NCI-H2081 (cell line): ENCODE measurements around the gene TNFAIP8L1.
"Not testable (repeated sequence)": the region's sequence is repeated elsewhere in the genome, so short reads cannot be mapped to it uniquely, and the experiment has no call there.

Experiments used
- DNase-seq, 2 experiments: peaks; one replicate each; lab custom pipeline; 2025; lab: John Stamatoyannopoulos, UW

The TNFAIP8L1 gene

DNA sequence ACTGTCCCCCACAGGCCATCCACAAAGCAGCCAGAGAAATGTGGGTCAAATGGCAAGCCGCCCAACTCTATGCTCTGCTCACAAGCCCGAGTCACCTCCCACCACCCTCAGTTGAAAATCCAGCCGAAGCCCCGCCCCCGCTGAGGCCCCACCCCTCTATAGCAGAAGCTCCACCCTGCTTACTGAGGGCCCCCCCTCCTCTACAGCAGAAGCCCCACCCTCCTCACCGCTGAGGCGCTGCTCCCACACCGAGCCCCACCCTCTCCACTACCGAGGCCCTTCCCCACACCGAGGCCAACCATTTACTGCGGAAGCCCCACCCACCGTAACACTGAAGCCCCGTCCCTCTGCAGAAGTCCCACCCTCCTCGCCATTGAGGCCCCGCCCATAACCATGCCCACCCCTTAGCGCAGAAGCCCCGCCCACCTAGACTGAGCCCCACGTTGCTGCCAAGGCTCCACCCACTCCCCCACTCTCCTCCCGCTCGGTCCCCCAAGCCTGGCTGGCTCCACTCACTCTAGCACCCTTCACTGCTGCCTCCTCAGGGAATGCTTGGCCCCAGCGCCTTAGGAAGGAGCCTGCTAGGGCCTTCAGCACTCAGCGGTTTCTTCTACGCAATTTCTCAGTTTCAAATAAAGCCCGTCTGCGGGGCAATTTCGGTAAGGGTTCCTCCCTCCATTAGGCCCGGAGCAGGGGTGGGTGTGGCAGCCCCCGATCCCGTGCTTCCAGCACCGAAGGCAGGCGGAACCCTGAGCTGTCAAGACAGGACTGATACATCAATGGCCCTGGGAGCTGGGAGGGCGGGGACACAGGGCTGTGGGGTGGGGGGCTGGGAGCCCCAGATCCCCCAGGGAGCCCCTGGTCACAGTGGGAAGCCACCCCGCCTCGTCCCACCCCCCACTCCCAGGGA, 39.8 kb downstream of the TNFAIP8L1 start:
- no peak for DNase-seq

DNA sequence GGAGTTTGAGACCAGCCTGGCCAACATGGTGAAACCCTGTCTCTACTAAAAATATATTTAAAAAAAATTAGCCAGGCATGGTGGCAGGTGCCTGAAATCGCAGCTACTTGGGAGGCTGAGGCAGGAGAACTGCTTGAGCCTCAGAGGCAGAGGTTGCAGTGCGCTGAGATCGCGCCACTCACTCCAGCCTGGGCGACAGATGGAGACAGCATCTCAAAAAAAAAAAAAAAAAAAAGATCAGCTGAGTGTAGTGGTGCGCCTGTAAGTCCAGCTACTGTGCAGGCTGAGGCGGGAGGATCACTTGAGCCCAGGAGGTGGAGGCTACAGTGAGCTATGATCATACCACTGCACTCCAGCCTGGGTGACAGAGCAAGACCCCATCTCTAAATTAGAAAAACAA, 40.7 kb downstream of the TNFAIP8L1 start:
- not testable (repeated sequence) for DNase-seq

DNA sequence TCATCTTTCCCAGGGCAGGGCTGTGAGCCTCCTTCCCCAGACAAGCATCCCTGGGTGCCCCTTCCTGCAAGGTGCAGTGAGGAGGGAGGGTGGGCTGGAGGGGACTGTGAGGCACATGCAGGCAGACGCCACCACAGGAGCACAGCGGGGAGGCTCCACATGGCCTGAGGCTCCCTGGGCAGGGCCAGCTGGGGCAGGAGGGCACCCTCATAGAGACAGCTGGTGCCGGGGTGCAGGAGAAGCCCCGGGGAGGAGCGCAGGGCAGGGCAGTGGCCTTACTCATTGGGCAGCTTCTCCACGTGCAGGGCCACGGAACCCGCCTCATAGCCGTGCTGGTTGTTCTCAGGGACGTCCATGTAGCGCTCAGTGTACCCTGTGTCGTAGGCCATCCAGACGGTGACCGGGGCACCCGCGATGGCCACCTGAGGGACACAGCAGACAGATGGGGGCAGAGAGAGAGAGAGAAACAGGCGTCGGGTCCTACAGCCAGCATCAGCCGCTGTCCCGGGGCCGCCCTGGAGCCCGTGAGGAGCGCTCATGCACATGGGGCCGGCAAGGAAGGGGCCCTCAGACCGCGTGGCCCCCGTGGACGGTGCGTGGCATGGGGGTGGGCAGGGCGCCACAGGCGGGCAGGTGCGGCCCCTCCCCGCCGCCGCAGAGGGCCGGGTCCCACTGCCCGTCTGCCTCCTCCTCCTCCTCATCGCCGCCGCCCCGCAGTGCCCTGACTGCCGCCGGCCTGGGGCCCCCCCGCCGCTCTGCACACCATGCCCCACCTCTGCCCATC, 43.3 kb downstream of the TNFAIP8L1 start:
- DNase-seq: no peak

DNA sequence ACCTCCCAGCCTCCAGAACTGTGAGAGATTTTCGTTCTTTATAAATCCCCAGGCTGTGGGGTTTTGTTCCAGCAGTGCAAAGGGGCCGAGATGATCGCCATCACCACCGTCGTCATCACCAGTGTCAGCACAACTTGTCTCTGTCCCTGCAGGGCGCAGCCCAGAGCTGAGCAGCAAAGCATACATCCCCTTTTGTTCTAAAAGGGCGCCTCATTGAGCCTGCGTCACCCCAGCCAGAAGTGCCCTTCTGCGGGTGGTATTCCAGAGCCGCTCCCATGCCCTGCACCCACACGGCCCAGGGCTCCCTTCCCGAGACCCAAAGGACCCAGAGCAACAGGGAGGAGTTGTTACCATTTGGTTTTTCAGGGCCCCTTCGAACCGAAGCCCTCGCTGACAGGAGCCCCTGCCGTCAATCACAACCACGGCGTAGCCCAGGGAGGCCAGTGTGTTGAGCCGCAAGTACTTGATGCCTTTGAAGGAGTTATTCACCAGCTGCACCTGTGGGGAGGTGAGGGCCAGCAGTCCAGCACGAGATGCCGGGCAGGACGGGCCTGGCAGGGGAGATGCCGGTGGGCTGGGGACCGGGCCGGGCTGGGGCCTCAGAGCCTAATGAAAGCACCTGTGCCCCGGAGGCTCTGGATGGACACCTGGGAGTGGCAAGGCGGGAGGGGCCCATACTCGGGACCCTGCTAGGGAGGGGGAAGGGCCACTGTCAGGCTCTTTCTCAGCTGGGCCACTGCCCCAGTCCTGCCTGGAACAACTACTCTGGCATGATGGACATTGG, 45.2 kb downstream of the TNFAIP8L1 start:
- DNase-seq: no peak

DNA sequence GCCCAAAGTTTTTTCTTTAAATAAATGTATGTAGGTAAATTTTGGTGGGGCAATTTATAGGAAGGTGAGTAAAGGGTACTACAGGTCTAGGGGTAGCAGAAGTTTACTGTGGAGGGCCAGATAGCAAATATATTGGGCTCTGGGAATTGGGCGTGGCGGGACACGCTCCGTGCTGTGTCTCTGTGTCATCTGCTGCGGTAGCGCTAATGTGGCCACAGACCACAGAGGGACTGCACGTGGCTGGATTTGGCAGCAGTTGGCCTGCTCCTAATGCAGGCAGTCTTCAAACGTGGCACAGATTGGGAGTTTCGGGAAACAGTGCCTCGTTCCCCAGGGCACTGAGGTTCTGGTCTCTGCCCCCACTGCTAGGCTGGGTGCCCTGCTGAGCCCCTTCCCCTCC, 47.4 kb downstream of the TNFAIP8L1 start:
- no peak for DNase-seq

DNA sequence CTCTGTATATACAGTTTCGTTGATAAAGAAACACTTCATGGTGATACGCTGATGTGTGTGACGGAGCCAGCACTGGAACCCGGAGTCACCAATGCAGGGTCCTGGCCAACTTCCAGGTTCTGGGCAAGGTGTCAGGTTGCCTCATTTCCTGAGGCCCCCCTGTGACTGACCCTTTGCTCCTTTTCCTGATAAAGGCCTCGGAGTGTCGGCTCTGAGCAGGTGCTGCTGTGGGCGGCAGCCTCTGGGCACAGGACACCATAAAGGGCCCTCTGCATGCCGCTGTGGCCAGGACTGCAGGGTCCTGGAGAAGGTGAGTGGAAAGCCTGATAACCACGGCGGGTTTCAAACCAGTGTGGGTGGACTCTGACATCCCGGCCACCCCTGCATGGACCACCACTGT, 48.1 kb downstream of the TNFAIP8L1 start:
- DNase-seq: peak in 1 of 2 experiments; percentile 13

DNA sequence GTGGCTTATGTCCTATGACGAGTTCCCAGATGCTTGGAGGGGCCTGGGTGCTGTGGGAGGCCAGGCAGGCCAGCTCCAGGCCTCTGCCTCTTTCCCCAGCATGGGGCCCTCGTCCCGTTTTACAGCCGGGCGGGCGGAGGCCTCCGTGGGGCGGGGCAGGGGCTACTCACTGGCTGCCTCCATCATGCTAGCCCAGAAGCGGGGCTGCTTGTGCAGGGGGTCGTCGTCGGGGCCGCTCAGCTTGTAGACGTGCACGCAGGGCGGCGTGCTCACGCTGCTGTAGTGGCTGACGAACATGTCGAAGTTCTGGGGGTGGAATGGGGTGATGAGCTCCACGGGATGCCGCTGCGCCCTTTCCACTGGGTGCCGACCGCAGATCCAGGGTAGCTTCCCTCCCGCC, 49.3 kb downstream of the TNFAIP8L1 start:
- DNase-seq: no peak

DNA sequence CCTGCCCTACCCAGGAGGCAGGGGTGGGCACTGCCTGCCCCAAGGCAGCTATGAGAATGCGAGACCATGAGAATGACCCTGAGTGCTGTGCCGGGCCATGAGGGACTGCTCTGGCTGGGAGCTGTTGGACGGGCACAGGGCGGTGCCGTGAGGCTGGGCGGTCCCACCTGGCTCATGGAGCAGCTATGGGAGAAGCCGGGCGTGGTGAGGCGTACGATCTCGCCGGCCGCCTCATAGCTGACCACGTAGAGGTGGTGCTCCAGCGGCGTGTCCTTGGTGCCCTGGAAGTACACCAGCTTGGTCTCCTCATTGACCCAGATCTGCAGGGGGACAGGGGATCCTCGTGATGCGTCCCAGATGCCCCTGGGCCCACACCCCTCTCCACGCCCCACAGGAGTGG, 50.1 kb downstream of the TNFAIP8L1 start:
- no peak for DNase-seq

DNA sequence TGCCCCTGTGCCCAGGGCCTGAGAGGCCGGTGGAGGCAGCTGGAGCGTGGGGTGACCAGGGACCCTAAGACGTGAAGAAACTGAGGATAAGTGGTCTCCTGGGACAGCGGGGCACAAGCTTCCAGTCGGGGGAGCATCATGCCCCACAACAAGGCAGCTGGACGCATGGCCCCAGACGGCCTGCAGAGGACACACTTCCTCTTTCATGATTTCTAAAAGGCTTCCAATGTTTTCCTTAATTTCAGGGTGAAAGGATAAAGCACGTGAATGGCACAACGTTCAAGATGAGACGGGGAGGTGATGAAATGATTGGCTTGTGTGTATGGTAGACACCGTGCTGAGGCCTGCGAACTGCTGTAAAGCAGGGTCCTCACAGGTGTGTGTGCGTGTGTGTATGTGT, 51.0 kb downstream of the TNFAIP8L1 start:
- no peak for DNase-seq

DNA sequence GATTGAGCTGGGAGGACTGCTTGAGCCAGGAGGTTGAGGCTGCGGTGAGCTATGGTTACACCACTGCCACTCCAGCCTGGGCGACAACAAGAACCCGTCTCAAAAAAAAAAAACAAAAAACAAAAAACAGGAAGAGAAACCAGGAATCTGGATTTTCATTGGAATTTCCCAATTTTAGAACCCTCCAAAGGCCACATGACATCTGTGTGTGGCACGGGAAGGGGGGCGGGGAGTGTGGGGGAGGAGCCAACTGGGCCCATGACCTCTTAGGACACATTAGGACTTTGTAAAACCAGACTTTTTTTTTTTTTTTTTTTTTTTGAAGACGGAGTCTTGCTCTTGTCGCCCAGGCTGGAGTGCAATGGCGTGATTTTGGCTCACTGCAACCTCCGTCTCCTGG, 52.1 kb downstream of the TNFAIP8L1 start:
- DNase-seq: no peak

DNA sequence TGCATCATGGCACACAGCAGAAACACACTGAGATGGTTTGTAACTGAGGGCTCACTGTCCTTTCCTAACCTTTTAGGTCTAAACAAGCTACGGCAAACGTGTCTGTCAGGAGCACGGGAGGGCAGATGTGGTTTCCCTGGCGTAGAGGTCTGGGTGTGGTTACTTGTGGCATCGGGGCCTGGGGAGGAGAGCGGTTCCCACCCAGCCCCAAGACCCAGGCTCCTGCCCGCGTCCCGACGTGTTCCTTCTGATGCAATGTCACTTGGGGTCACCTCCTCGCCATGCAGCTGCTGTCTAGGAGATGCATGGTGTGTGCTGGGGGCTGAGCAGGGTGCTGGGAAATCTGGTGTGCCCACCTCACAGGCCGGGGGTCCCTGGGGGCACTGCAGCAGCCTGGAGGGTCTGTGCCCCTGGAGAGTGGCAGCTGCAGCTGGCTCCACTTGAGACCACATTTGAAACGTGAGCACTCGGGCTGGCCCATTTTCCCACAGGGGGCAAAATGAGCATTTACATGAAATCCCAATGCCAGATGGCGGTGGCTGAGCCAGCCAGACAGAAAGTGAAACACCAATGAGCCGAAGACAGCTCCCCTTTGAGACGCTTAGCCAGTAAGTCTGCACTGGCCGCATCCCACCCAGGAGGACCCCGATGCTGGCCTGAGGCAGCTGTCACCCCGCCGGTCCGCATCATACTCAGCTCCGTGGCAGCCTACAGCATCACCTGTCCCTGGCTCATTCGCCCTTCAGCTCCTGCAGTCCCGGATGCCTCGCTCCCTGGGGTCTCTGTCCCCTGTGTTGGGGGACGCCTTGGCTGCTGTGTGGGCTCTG, 53.1 kb downstream of the TNFAIP8L1 start:
- DNase-seq: no peak

DNA sequence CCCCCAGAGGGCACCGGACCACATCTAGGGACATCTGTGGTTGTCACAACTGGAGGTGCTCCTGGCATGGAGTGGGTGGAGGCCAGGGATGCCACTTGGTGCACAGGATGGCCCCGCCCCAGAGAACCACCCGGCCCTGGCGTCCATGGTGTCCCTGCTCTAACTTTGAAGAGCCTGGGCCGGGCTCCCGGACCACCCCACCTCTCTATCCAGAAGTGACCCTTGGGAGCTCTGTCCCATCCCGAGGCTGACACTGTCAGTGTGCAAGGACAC, 53.7 kb downstream of the TNFAIP8L1 start:
- no peak for DNase-seq

DNA sequence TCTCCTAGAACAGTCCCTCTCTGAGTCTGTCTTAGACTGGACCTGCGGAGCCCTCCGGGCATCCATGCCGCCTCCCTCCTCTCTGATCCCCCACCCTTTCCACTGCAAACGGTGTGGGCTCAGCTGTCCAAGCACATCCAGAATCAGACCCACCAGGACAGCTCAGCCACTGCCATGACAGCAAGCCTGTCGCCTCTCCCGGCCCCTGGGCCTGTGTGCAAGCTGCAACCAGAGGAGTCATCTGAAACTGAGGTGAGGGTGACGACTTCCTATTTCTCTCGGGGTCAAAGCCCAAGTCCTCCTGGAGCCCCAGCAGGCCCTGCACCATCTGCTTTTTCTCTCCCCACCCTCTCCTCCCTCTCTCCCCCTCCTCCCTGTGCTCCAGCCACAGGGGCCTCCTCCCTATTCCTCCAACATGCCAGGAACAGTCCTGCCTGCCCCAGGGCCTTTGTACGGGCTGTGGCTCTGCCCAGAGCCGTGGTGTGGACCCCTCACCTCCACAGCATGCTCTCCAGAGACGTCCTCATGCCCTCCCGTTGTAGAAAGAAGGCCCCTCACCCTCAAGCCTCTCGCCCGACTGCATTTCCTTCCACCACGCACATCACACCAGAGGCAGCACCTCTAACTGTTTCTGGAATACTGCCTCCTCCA, 54.3 kb downstream of the TNFAIP8L1 start:
- DNase-seq: no peak

DNA sequence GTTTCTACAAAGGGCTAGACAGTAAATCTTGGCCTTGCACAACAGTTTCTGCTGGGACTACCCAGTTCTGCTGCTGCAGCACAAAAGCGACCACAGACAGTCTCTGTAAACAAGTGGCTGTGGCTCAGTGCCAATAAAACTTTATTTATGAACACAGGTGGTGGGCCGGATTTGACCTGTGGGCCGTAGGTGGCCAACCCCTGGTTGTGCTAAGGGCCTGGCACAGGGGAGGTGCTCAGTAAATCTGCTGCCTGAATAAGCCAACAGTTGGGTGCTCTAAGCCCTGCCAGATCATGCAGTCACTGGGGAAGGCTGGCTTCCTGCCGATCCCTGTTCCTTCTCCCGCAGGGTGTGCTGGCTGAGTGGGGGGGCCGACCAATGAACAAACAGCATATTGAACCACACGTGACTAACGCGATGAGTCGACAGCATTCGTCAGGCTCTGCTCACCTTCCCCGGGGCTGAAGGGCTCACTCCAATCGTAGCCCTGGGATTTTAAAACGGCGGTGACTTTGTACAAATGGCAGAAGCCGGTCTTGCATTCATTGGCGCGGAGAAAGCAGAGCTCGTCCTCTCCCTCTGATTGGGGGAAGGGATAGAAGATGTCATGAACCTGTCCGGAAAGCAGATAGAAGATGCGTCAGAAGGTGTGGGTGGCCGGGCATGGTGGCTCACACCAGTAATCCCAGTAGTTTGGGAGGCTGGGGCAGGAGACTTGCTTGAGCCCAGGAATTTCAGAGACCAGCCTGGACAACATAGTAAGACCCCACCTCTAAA, 55.1 kb downstream of the TNFAIP8L1 start:
- peak in 1 of 2 experiments; percentile 8 for DNase-seq

DNA sequence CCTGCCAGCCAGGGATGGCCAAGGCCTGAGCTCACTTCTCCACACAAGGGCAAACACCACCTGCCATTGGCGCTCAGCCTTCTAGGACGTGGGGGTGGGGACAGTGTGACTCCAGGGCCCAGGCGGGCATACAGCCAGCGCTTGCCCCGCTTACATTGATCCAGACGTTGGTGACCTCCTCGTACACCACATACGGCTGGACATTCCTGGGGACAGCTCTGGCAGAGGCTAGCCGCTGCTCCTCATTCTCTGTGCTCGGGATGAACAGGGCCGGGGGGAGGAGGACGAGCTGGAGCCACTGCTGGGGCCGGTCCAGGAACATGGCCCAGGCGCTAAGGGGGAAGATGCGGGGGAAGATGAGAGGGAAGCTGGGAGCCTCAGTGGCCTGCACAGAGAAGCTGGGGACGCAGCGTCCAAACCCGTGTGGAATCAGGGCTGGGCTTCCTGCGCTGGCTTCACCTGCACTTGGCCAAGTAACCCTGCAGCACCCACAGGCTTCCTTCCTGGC, 56.0 kb downstream of the TNFAIP8L1 start:
- DNase-seq: no peak

DNA sequence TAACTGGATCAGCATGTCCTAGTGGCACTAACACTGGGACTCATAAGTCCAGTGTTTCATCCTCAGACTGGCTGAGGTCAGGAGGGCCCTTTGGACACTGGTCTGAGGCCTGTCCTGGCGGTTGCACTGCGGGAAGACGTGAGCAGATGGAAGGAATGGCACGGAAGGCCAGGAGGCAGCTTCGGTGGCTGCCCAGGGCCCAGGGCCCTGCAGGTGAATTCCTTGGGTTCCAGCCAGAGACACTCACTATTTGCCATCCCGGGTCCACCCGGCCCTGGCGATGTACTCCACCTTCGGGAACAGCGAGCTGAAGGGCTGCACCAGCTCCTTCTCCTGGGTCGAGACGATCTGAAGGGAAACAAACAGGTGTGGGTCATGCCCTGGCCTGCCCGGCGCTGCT, 58.0 kb downstream of the TNFAIP8L1 start:
- DNase-seq: no peak

DNA sequence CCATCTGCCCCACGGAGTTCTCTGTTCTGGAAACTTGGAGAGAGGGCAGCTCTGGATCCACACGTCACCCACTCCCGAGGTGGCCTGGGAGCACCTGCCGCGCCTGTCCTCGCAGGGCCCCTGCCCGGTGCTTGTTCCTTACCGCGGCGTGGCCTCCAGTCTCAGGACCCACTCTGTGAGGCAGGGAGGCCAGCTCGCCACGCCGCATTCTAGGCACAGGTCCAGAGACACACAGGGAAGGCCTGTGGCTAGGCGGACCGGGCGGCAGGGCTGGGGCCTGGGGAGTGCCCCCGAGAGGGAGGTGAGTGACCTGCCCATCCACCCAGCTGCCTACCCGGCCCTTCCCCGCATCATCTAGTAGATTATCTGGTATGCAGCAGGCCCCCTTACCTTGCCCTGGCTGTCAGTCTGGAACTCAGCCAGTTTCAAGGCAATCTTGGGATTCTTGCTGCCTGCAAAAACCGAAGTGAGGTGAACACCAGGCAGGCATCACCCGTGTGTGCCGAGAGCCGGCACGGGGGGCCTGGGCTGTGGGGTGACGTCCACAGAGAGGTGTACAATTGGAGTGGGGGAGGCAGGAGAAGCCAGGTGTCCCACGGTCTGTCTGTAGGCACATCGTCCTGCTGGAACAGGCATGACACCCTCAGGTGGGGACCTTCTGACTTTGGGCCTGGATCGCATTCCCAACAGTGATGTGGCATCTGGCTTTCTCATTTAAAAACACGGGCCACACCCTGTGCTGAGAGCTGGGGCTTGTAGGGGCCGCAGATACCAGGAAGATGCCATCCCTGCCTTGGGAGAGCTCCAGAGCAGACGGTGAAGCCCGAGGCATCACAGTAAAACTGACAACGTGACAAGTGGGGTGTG, 60.7 kb downstream of the TNFAIP8L1 start:
- DNase-seq: no peak

DNA sequence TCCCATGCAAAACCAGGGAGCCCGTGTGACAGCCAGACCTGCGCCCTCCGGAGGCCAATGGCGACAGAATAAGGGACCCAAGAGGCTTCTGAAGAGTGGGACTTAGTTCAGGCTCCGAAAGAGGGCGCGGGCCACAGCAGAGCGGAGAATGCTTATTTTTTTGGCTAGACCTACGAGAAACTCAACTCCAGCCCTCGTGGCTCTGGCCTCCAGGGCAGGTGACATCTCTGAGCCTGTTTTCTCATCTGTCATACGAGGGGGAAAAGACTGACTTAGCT, 61.3 kb downstream of the TNFAIP8L1 start:
- DNase-seq: no peak

DNA sequence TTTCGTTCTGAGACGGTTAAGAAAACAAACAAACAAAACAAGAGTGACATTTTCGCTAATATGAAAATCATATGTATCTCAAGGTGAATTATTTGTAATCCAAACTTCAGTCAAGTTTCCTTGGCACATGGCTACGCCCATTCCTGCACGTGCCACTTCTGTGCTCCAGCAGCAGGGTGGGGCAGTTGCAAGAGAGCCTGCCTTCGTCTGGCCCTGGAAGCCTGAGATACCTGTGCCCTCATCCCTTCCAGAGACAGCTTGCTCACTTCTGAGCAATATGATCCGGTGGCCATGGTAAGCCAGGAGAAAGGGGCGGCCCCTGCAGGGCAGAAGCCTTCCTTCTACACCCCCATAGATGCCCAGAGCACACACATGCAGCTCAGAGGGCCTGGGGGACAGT, 62.2 kb downstream of the TNFAIP8L1 start:
- DNase-seq: no peak

DNA sequence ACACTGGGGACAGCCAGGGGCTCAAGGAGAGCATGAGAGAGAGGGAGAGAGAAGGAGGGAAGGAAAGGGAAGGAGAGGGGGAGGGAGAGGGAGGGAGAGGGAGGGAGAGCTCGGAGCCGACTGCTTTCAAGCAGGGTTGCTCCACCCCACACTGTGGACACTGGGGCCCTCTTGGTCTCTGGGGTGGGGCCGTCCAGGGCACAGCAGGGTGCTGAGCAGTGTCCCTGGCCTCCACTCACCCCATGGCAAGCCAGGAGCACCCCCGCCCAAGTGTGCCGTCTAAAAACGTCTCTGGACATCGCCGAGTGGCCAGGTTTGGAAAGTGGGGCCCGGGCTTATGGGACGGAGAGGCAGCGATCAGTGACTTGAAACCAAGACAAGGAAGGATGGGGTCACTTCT, 63.4 kb downstream of the TNFAIP8L1 start:
- DNase-seq: no peak
